Osteoblast (primary cell): ENCODE data around the gene RCAN2. TPM values are rescaled to one million over a fixed set of nuclear protein-coding genes. Genes with fewer than 3 reads are reported as not detected.

Source experiments
- DNase-seq: peaks from one replicate; pipeline ENCODE4 v3.0.0; 2011; ENCODE audit warnings: low spot score, mixed read lengths; ENCODE audit not compliant: insufficient read length; ENCODE audit errors: missing footprints
- H2AFZ ChIP-seq: 2 replicates; pipeline ENCODE4 v1.6.0; 2011; ENCODE audit warnings: mild to moderate bottlenecking, low read length
- H3K27ac ChIP-seq: 2 replicates; pipeline ENCODE4 v1.5.1; 2011; ENCODE audit warnings: mild to moderate bottlenecking, low read depth, low read length, moderate library complexity
- H3K27me3 ChIP-seq: 2 replicates; pipeline ENCODE4 v1.6.0; 2012; ENCODE audit warnings: mild to moderate bottlenecking, control low read depth, inconsistent platforms, low read length, moderate library complexity; ENCODE audit not compliant: insufficient read depth
- H3K36me3 ChIP-seq: 2 replicates; pipeline ENCODE4 v1.5.1; 2011; ENCODE audit warnings: mild to moderate bottlenecking, low read length, control low read depth, moderate library complexity; ENCODE audit not compliant: insufficient read depth
- H3K4me1 ChIP-seq: 2 replicates; pipeline ENCODE4 v1.5.1; 2011; ENCODE audit warnings: mild to moderate bottlenecking, low read length, control low read depth, moderate library complexity; ENCODE audit not compliant: insufficient read depth
- H3K4me2 ChIP-seq: 2 replicates; pipeline ENCODE4 v1.6.0; 2011; ENCODE audit warnings: mild to moderate bottlenecking, low read length; ENCODE audit not compliant: insufficient read depth
- H3K4me3 ChIP-seq: fragments of 200-600 bp; sonication (generic); 3 replicates; pipeline ENCODE4 v1.5.1; 2012; ENCODE audit warnings: mild to moderate bottlenecking, low read length, inconsistent platforms; ENCODE audit not compliant: insufficient read depth
- H3K79me2 ChIP-seq: 2 replicates; pipeline ENCODE4 v1.6.0; 2012; ENCODE audit warnings: mild to moderate bottlenecking, low read length, control low read depth, inconsistent platforms; ENCODE audit not compliant: insufficient read depth
- H3K9me3 ChIP-seq: 2 replicates; pipeline ENCODE4 v1.5.1; 2011; ENCODE audit warnings: low read depth, low read length, control low read depth
- H4K20me1 ChIP-seq: 2 replicates; pipeline ENCODE4 v1.6.0; 2012; ENCODE audit warnings: mild to moderate bottlenecking, low read length, control low read depth; ENCODE audit not compliant: insufficient read depth
- CTCF ChIP-seq: IDR thresholded peaks from 2 replicates; pipeline ENCODE4 v1.5.1; 2011; ENCODE audit warnings: mild to moderate bottlenecking, low read depth, low read length, moderate library complexity; ENCODE audit errors: extremely low read depth
- total RNA-seq: library from RNA; depleted of rRNA; stranded (reverse); fragments of >200 nt; gene quantifications from 2 replicates; pipeline ENCODE4 v1.2.3, GENCODE V29; 2012

The RCAN2 gene
- total RNA-seq, 1 donor: 14.1 TPM

GRCh38 chr6:46380152-46380807 is 111.0 kb downstream of the RCAN2 start:
- Histone ChIP-seq H3K27me3 (peaks cover 2% of the 10 kb centered on the region), H3K9me3 (no peaks in the 10 kb centered on the region), H4K20me1 (peaks cover 8% of the 10 kb centered on the region), H3K27ac (no peak overlapping the region), H3K4me3 (no peak overlapping the region), H3K4me1 (no peaks in the 10 kb centered on the region), H3K4me2 (no peak overlapping the region), H2AFZ (no peak overlapping the region), H3K79me2 (no peaks in the 10 kb centered on the region), H3K36me3 (no peaks in the 10 kb centered on the region)
- TF ChIP-seq CTCF: no peak
- no peak for DNase-seq

- peaks cover 2% of the 10 kb centered on the region for H3K27me3 ChIP-seq
- no peak overlapping the region for H3K4me2 ChIP-seq
- peaks cover 8% of the 10 kb centered on the region for H4K20me1 ChIP-seq
- no peaks in the 10 kb centered on the region for H3K79me2 ChIP-seq
- no peaks in the 10 kb centered on the region for H3K9me3 ChIP-seq
- H3K36me3 ChIP-seq: no peaks in the 10 kb centered on the region
- TF ChIP-seq CTCF: no peak
- H3K27ac ChIP-seq: no peak overlapping the region
- no peak overlapping the region for H2AFZ ChIP-seq
- H3K4me1 ChIP-seq: no peaks in the 10 kb centered on the region
- DNase-seq: no peak
- no peak overlapping the region for H3K4me3 ChIP-seq
Measured at GRCh38 chr6:46378882-46379416, 112.3 kb downstream of the RCAN2 start.

- H3K79me2 ChIP-seq: no peaks in the 10 kb centered on the region
- DNase-seq: no peak
- no peak overlapping the region for H3K4me3 ChIP-seq
- H3K4me1 ChIP-seq: no peaks in the 10 kb centered on the region
- H3K36me3 ChIP-seq: no peaks in the 10 kb centered on the region
- TF ChIP-seq CTCF: no peak
- H3K4me2 ChIP-seq: no peak overlapping the region
- H3K27ac ChIP-seq: no peak overlapping the region
- peaks cover 2% of the 10 kb centered on the region for H3K27me3 ChIP-seq
- H4K20me1 ChIP-seq: peaks cover 8% of the 10 kb centered on the region
- H3K9me3 ChIP-seq: no peaks in the 10 kb centered on the region
- no peak overlapping the region for H2AFZ ChIP-seq
Measured at GRCh38 chr6:46378161-46378881, 112.9 kb downstream of the RCAN2 start.

- Histone ChIP-seq H3K9me3 (no peaks in the 10 kb centered on the region), H3K4me2 (no peak overlapping the region), H3K27me3 (peaks cover 2% of the 10 kb centered on the region), H3K4me1 (no peaks in the 10 kb centered on the region), H3K27ac (no peak overlapping the region), H4K20me1 (peaks cover 8% of the 10 kb centered on the region), H3K36me3 (no peaks in the 10 kb centered on the region), H2AFZ (no peak overlapping the region), H3K4me3 (no peak overlapping the region), H3K79me2 (no peaks in the 10 kb centered on the region)
- no peak for DNase-seq
- TF ChIP-seq CTCF: no peak
Measured at GRCh38 chr6:46377209-46377608, 114.0 kb downstream of the RCAN2 start.
